AG10803 (cell line): ENCODE data around the gene HDGF.

ENCODE experiments used
- DNase-seq: peaks from one replicate; pipeline ENCODE4 v3.0.0; 2010; ENCODE audit warnings: low read depth
- H3K4me3 ChIP-seq: 2 replicates; pipeline ENCODE4 v1.5.1; 2011; ENCODE audit warnings: mild to moderate bottlenecking, low read length, control low read depth
- TF ChIP-seq, protein P1 (sequence below): conservative IDR thresholded peaks from 2 replicates; pipeline ENCODE4 v1.5.1; 2011; ENCODE audit warnings: mild to moderate bottlenecking, low read length, control low read depth, inconsistent platforms

HDGF gene

DNA sequence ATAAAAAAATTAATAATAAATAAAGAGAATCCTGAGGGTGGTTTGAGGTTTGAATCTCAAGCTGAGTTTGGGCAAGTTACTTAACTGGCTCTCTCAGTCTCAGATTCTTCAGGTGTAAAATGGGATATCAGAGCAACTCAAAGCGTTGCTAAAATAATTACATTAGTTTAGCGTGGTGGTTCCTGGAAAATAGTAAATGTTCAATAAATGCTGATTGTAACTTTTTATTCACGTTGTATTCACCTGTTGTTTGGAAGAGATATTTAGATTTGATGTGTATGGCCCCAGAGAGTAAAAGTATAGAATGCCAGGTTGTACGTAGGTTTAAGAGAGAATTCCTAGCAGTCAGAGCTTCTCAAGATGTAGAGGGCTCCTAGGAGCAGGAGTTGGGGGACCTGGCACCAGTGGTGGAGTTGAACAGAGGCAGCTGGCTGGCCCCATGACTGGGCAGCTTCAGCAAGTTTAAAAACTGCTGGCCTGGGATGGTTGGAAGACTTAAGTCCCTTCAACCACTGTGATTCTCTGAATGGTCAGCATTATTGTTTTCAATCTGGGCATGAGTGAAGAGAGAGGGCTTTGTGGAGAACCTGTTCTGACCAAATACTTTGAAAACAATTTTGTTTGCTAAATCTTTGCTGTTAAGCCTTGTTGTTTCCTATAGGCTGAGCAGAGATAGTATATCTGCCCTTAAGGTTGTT lies 38.3 kb upstream of the HDGF start:
- no peak overlapping the region for H3K4me3 ChIP-seq
- no peak for DNase-seq
- TF ChIP-seq, protein P1, sequence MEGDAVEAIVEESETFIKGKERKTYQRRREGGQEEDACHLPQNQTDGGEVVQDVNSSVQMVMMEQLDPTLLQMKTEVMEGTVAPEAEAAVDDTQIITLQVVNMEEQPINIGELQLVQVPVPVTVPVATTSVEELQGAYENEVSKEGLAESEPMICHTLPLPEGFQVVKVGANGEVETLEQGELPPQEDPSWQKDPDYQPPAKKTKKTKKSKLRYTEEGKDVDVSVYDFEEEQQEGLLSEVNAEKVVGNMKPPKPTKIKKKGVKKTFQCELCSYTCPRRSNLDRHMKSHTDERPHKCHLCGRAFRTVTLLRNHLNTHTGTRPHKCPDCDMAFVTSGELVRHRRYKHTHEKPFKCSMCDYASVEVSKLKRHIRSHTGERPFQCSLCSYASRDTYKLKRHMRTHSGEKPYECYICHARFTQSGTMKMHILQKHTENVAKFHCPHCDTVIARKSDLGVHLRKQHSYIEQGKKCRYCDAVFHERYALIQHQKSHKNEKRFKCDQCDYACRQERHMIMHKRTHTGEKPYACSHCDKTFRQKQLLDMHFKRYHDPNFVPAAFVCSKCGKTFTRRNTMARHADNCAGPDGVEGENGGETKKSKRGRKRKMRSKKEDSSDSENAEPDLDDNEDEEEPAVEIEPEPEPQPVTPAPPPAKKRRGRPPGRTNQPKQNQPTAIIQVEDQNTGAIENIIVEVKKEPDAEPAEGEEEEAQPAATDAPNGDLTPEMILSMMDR = no peak

DNA sequence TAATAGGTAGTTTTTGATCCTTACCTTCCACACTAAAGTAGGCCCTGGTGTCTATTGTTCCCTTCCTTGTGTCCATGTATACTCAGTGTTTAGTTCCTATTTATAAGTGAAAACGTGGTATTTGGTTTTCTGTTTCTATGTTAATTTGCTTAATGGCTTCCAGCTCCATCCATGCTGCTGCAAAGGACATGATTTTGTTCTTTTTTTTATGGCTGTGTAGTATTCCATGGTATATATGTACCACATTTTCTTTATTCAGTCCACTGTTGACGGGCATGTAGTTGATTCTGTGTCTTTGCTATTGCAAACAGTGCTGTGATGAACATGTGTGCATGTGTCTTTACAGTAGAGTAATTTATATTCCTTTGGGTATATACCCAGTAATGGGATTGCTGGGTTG lies 36.7 kb upstream of the HDGF start:
- TF ChIP-seq, protein P1 = no peak
- no peak for DNase-seq
- H3K4me3 ChIP-seq = no peak overlapping the region

DNA sequence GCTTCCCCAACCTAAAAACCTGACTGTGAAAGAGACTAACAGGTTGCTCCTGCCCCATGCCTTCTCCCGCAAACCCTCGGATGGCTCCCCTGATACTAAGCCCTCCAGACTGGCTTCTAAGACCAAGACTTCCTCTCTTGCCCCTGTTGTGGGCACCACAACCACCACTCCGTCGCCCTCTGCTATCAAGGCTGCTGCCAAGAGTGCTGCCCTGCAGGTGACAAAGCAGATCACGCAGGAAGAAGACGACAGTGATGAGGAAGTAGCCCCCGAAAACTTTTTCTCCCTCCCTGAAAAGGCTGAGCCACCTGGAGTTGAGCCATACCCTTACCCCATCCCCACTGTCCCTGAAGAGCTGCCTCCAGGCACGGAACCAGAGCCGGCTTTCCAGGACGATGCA lies 35.2 kb upstream of the HDGF start:
- no peak for DNase-seq
- H3K4me3 ChIP-seq = no peak overlapping the region
- TF ChIP-seq, protein P1 = no peak

DNA sequence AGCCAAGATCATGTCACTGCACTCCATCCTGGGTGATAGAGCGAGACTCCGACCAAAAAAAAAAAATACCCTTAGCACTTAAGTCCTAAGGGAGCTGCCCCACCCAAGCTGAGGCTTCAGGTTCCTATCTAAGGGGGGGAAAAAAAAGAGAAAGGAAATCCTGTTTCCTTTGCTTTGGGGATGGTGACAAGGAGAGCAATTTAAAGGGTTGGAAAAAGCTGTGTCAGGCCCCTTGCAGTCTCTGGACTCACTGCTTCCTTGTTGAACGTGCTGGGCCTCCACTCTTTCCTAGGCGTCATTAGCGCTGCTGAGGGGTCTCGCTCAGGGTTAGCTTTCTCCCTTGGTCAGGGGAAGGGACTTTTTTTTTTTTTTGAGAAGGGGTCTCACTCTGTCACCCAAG lies 34.0 kb upstream of the HDGF start:
- H3K4me3 ChIP-seq = no peak overlapping the region
- DNase-seq = no peak
- TF ChIP-seq, protein P1 = no peak

DNA sequence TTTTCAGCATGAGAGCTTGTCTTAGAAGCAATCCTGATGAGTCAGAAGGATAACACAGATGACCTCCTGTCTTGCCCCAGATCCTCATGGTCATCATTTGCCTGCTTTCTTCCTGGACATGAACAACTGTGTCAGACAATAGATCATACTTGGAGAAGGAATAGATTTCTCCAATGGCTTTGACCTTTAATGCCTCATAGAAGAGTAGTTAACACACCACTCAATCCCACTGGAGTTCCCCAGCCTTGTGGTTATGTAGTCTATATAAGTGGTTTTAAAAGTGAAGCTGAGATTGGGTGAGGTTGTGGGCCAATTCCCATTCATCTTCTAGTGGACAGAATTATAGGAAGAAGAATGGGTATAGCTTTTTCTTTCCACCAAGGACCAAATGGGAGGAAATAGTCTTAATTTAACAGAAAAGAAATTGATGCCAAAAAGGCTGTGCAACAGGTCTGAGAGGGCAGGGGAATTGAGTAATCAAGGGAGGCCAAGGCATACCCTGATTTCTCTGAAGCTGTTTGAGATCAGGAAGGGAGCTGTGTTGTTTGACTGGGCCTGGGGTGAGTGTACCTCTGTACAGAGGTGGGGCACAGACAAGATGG lies 30.2 kb upstream of the HDGF start:
- TF ChIP-seq, protein P1 = no peak
- peak; percentile 49 for DNase-seq
- no peak overlapping the region for H3K4me3 ChIP-seq

DNA sequence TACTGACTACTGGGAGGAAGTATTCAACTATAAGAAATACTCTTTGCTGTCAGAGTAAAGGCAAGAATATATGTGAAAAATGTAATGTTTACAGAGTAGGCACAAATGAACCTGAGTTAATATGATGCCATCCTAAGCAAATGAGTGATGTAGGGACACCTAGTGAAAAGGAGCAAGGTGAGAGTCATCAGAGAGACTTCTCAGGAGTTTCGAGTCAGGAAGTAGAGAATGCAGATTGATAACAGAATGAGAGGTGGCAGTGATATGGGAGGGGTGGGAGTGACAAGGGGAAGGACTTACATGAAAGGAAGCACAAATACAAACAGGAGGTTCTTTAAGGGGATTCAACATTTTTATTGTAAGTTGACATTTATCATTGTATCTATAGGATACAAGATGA lies 26.1 kb upstream of the HDGF start:
- H3K4me3 ChIP-seq = no peak overlapping the region
- no peak for DNase-seq
- TF ChIP-seq, protein P1 = no peak

DNA sequence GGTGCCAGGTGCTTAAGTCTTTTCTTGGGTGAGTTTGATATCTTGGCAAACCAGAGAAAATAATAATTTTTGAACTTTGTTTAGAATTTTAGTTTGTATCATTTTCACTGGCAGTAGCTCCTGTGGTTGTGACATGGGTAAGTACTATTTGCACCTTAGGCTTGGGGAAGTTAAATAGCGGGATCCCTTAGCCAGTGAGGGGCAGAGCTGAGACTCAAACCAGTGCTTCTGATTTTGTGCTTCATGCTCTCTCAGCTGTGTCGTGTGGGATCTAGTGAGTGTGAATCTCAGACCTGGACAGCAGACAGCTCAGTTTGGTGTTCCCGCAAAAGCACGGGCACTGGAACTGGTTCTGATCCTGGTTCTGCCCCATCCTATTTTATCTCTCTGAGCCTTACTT lies 25.5 kb upstream of the HDGF start:
- TF ChIP-seq, protein P1 = no peak
- no peak overlapping the region for H3K4me3 ChIP-seq

More for the DNA sequence above, 25.5 kb upstream of the HDGF start:
- DNase-seq = no peak
